GM19238 (cell line): Measurements from ENCODE around the gene NUP54.

Source experiments
- DNase-seq: peaks from one replicate; pipeline ENCODE4 v3.0.0; 2011; ENCODE audit warnings: low spot score; ENCODE audit not compliant: insufficient read length

Gene NUP54, protein sequence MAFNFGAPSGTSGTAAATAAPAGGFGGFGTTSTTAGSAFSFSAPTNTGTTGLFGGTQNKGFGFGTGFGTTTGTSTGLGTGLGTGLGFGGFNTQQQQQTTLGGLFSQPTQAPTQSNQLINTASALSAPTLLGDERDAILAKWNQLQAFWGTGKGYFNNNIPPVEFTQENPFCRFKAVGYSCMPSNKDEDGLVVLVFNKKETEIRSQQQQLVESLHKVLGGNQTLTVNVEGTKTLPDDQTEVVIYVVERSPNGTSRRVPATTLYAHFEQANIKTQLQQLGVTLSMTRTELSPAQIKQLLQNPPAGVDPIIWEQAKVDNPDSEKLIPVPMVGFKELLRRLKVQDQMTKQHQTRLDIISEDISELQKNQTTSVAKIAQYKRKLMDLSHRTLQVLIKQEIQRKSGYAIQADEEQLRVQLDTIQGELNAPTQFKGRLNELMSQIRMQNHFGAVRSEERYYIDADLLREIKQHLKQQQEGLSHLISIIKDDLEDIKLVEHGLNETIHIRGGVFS

DNA sequence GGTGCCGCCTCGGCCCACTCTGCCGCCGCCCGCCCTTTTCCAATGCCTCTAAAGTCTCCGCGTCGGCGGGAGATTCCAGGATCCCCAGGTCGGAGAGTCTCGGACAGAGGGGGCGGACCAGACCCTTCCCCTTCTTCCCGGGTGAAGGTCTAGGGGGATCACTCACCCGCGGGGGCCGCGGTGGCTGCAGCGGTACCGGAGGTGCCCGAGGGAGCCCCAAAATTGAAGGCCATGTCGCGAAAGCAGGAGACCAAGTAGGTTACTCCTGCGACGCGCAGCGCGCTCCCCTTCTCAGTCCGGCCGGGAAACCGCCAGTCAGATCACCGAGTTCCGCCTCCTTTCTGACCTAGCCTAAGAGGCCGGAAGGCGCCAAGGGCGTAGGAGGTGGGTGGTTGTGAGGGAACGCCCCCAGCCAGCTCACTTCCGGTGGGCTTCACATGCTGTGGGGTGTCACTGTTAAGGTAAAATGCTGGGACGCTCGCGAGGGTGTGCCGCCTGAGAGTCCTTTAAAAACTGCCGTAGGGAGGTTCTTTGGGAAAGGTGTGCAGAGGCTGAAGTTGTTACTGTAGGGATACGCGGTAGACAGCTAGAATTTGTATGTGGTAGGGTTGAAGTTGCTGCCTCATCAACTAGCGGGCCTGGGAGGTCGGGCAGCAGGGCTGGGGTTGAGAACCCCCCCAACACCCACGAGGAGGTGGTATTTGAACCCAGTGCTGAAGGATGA, at the start of gene NUP54:
Gene NUP54, minus strand, starts transcription at position 256 of the 724 bp plus-strand sequence. Its CDS starts 23 bp downstream, at position 233.
- DNase-seq = peak; percentile 87

DNA sequence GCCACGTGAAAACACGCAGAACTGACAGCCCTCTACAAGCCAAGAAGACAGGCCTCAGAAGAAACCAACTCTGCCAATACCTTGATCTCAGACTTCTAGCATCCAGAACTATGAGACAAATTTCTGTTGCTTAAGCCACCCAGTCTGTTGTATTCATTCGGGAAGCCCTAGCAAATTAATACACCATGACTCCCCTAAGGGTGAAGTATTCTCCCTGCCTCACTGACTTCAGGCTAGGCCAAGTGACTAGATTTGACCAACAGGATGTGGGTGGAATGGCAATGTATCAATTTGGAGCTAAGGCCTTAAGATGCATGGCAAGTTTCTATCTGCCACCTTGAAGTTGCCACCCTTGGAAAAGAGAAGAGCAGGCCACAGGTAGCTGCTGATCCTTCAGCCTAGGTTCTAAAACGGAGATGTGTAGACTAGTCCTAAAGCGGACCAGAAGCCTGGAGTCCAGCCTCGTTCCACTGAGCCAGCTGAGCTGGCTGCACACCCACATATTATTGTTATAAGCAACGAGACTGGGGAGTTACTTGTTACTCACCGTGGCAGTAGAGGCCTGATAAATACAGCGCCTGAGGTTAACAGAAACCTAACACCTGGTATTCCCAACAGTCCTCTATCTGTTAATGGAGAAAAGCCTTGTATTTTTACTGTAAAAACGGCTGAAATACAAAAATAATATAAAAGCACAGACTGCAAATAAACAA, 49.0 kb upstream of the NUP54 start:
- DNase-seq = no peak

DNA sequence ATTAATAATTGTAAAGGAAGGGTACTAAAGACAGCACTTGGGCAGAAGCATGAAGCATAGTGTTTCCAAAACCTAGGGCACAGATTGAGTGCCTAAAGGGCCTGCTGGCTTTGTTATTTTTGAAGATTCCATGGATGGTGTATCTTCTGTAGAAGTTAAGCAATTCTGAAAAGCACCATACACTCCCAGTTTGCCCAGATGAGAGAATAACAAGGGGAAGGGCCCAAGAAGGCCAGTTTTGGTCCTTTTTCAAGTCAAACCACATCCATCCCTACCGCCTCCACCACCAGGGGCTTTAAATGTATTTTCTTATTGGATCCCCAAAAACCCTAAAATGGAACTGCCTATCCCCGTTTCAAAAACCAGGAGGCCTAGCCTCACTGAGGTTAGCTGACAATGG, 48.2 kb upstream of the NUP54 start:
- no peak for DNase-seq

DNA sequence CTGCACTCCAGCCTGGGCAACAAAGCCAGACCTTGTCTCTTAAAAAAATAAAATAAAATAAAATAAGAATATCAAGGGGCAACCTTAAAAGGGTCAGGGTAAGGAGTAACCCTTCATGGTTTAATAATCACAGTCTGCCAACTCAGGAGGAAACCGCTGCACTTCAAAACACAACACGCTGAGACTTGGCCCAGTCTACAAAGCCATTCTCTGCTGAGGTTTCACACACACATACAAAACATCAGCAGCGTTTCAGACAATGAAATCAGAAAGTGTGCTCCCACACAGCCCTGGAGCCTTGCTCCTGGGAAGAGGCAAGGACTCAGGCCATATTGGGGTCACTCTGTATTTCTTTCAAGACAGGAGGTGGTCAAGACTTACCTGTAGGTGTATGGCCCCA, 47.1 kb upstream of the NUP54 start:
- DNase-seq = no peak

DNA sequence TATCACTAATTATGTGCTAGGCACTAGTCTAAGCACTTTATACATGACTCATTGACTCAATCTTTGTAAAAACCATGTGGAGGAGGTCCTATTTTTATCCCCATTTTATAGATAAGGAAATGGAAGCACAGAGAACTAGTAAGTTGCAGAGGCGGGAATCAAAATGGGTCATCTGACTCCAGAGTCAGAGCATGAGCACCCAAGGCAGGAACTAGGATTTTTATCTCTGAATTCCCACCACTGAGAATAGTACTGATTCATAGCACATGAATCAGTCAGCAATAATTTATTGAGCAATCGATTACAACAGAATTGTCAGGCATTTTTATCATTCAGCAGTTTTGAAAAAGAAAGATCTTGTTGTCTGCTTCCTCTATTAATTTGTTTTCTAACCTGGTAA, 46.1 kb upstream of the NUP54 start:
- no peak for DNase-seq

DNA sequence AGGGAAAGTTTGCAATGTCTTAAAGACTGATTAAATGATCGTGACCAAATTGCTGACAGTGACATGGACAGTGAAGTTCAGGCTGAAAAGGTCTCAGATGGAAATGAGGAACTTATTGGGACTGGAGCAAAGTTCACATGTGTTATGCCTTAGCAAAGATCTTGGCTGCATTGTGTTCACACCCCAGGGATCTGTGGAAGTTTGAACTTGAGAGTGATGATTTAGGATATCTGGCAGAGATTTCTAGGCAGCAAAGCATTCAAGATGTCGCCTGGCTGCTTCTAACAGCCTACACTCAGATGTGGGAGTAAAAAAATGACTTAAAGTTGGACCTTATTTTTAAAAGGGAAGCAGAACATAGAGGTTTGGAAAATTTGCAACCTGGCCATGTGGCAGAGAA, 44.0 kb upstream of the NUP54 start:
- DNase-seq = no peak

DNA sequence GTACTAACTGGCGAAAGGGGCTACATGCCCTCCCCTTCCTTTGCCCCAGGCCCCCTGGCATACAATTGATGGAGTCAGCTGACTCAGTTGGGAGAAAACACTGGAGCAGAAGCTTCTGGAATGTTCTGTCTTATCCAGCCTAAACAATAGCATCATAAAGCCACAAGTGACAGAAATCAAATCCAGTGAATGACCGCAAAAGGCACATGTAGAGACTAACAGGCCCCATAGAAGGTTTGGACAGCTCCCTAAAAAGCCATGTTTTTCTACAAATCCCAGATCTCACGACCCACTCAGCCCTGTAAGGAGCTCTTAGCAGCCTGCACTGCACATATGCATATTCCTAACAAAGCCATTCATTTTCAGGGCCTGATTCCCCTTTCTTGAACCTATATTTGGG, 40.4 kb upstream of the NUP54 start:
- DNase-seq = no peak

DNA sequence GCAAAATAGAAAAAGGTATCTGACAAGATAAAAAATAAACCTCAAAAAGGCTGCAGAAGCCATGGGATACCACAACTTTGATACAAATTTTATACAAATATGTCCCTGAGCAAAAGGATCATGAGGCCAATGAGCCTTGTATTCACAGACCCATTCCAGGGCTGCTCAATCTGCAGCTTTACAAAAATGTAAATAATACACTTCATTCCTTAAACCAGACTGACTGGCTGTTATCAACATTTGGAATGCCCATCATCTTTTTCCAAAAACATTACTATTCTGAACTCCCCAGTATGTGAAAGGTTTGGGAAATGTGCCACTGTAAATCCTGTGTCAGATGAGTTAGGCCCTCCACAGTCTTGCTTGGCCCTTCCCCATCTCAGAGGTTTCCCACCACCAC, 40.0 kb upstream of the NUP54 start:
- DNase-seq = no peak

DNA sequence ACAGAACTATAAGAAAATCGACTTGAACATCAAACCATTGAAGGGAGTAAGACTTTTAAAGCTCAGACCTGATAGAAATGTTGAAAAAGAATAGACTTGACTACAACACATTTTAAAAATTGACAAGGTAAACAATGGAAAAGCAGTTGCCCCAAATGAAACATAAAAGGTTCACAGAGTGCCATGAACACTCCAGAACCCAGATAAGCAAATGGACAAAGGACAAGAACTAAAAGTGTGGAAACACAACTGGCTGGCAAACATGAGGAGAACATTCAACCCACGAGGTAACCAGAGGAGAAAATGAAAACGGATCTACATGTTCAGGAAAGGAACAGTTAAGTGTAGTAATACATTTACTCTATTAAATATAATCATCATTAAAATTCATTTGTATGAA, 39.0 kb upstream of the NUP54 start:
- no peak for DNase-seq

DNA sequence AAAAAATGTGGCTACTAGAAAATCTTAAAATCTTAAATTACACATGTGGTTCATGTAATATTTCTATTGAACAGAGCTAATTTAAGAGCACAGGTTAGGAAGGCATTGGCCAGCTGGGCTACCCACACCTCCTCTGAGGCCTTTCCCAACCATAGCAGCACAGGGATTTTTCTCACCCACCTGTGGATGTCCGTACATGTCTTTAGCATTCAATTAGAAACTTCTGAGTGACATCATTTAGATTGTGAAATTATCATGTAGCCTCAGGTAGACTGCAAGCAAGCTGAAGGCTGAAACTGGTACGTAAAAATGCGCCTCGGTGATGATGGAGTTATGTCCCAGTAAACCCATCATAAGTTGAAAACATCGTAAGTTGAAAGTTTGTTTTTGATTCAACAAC, 34.3 kb upstream of the NUP54 start:
- no peak for DNase-seq

DNA sequence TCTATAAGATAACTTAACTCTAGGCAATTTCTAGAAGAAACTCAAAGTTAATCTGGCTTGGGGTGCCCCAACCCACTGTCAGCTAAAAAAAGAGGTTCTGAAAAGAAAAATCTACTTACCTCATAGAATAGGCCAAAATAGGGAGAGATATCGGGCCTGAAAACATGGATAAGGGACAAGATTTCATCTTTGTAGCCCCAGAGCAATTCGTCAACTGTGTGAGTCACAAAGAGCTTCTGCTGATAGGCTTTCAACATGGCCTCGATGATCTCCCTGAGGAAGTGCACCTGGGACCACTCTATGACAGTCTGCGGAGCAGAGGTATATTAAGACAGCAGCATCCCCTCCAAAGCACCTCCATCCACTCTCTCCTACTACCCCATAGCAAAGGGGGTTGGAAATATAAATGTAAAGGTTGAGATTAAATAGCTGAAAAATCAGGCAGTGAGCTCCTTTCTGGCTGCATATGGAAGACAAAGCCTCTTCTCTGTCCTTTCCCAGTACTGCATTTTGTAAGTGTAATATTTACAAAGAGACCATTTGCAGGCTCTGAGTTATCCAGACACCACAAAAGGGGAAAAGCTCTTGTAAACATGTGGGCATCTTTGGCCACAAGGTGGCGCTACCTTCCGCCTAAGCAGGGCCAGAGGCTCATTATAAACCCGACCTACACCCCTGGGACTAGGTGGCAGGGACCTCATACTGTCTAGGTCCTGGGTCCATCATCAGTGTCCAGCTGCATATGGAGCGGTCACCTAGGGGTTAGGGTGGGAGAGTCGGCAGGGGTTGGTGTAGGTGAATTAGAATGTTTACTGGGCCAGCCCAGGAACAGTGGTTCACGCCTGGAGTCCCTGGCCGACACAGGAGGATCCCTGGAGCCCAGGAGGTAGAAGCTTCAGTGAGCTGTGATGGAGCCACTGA, 31.5 kb upstream of the NUP54 start:
- DNase-seq = peak; percentile 63

DNA sequence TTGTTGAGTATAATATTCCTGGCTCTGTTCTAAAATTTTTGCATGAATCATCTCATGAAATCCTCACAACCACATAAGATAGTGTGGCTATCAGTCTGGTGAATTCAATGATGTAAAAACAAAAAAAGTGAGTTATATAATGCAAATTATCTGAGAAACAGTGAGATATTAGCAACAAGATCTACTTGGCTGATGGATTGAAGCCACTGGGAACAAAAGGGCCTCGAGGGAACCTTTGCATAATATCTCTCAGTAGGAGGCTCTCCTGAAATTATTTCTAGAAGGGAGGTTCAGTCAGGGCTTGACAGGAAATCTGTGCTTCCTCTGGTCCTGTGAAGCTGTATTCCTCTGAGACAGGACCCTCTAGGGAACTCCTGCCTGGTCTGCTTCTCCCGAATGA, 30.1 kb upstream of the NUP54 start:
- no peak for DNase-seq

DNA sequence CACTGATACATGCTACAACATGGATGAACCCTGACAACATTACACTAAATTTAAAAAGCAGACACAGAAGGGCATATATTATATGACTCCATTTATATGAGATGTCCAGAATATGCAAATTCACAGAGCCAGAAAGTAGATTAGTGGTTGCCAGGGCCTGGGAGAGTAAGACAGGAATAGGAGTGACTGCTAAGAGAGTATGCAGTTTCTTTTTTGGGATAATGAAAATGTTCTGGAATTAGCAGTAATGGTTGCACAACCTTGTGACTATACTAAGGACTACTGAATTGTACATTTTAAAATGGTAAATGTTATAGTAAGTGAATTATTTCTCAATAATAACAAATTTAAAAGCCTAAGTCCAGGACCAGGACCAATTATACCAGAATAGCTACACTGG, 29.5 kb upstream of the NUP54 start:
- DNase-seq = no peak

DNA sequence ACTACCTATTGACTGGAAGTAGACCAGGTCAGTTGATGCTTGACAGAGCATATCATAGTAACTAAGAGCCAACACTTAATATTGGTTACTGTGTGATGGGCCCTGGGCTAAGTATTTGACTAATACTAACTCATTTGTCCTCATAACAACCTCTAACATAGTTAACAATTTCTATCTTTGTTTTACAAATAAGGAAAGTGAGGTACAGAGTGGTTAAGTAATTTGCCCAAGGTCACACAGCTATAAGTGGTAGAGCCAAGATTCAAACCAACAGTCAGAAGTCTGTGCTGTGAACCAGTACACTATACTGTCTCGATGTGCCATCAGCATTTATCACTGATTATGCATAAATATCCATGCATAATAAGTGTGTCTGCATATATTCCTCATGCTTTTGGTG, 27.1 kb upstream of the NUP54 start:
- DNase-seq = no peak

DNA sequence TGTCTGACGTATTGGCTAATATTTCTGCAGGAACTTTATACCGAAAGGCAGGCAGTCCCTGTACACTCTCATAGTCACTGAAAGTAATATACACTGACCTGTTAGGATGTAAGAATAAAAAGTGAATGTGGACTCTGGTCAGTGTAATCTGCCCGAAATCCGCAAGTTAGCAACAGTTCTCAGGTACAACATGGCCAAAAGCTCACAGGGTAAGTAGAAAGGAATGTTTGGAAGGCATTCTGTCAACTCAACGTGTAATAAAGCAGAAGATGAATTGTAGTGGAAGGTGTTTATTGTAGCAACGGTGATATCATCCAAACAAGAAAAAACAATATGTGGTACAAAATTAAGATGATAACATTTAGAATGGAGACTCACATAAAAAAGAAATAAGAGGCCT, 26.0 kb upstream of the NUP54 start:
- DNase-seq = no peak

DNA sequence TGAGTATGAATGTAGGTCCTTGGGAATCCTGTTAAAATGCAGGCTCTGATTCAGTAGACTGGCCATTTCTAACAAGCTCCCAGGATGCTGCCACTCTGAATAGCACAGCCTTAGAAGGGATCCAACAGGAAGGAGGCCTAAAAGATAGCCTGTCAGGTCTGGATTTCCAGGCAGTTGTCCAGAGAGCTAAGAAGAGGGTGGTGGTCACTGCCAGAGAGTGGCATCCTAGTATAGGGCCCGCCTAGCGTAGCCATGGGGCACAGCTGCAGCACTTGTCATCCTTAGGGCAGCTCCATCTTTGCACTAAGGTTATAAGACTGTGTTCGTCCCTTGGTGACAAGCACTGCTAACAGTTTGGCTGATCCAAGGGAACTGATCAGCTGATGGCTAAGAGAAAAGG, 20.5 kb upstream of the NUP54 start:
- no peak for DNase-seq

DNA sequence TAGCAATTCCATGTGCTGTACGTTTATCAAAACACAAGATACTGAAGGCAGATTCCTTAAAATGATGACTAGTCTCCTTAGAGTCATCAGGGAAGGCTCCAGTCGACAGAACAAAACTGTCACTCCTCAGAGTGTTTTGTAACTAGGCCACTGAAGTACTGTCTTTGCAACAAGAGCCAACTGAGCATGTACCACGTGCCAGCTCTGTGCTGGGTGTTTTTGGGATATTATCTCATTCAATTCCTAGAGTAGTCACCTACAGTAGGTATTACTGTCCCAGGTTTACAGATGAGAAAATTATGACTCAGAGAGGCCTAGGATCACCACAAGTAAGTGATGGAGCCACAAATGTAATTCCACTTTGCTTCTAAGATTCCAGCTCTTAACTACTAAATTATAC, 18.3 kb upstream of the NUP54 start:
- no peak for DNase-seq

DNA sequence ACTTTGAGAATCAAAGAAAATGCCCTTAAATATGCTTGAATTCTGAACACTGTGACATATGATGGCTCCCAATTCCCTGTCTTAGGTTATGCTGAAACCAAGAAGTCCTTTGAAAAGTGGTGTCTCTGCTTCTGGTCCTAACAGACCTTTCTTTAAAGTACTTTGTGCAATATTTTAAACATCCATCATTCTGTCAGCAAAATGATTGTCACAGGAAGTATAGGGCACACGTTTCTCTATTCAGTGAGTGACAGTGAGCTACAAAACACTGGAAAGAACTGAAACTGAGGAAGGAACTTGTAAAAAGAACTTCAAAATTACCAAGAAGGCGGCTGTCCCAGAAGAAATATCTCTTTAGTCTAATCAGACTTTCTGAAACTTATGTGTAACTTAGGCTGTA, 12.2 kb upstream of the NUP54 start:
- DNase-seq = no peak

DNA sequence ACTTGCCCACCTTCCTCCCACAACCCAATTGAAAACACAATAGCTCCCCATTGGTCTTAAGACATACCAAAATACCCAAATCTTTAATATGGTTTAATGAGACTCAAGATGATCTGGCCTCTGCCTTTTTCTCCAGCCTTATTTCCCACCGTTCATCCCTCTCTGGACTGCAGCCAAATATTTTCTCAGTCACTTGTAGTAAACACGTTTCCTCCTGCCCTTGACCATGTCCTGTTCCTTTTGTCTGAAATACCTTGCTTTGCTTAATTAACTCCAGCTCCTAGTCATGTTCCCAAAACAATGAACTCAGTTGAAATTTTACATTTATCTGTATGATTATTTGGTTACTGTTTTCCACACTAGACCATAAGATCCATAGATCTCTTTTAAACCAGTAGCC, 8.4 kb upstream of the NUP54 start:
- no peak for DNase-seq

DNA sequence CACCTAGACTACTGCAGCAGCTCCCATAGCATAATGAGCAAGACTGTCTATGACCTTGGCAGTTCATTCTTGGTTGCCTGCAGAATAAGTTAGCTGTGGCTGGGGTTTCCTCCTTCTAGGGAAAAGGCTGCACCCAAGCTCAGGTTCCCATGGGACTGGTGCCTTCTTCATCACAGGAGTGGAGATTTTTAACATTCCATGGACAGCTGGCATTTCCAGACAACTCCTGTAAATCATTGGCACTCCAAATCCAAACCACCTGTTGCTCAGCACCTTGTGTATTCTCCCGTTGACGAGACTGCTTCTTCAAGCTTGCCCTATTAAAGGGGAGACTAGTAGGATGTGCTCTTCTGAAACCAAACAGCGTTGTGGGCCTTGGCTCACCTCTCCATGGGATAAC, 7.8 kb upstream of the NUP54 start:
- DNase-seq = no peak

DNA sequence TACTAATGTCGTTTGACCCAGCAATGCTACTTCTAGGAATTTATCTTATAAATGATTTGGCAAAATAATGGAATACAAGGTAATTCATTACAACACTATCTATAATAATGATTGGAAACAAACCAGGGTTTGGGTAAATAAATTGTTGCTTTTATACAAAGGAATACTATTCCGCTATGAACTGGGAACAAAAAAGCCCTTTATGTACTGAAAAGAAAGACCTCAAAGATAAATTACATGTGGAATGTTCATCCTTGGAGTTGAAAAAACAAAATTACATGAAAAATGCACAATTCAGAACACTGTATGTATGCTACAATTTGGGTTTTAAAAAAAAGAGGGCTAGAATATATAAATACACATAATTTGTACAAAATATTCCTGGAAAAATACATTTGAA, 5.2 kb upstream of the NUP54 start:
- DNase-seq = no peak
